Measurements from ENCODE around the gene ARL15.

GRCh38 chr5:53980061-53980460 lies 330.3 kb downstream of the ARL15 start:
- no peak for TF ChIP-seq CTCF (IDR thresholded peaks at IDR 0.05; ENCODE audit: insufficient read depth, low read length)
- TF ChIP-seq POLR2AphosphoS5 (IDR thresholded peaks at IDR 0.05; ENCODE audit: low read depth), result no peak
- TF ChIP-seq GABPA (IDR thresholded peaks at IDR 0.05; ENCODE audit: low read depth), result no peak
- no peak for TF ChIP-seq REST (IDR thresholded peaks at IDR 0.05; ENCODE audit: insufficient replicate concordance, low read depth)
- TF ChIP-seq SPI1 (IDR thresholded peaks at IDR 0.05; ENCODE audit: borderline replicate concordance, low read depth), result no peak
